Epithelial cell of proximal tubule (primary cell): ENCODE results near the gene FXYD6. TPM values are rescaled to one million over a fixed set of nuclear protein-coding genes. Genes with fewer than 3 reads are reported as not detected.

ENCODE experiments used
- DNase-seq: peaks from one replicate; pipeline ENCODE4 v3.0.0-alpha.2; 2011; ENCODE audit warnings: low read depth
- H3K4me3 ChIP-seq: 2 replicates; pipeline ENCODE4 v1.5.1; 2011; ENCODE audit warnings: low read depth, mild to moderate bottlenecking, low read length
- CTCF ChIP-seq: conservative IDR thresholded peaks from 2 replicates; pipeline ENCODE4 v1.5.1; 2012; ENCODE audit warnings: low read depth, mild to moderate bottlenecking, low read length
- total RNA-seq: library from RNA; depleted of rRNA; stranded (reverse); fragments of >200 nt; gene quantifications from 2 replicates; pipeline ENCODE4 v1.2.3, GENCODE V29; 2015

Gene FXYD6
- total RNA-seq, 1 donor from 2014 or later = 71.2 TPM

GRCh38 chr11:117849781-117850414 lies 26.6 kb downstream of the FXYD6 start:
- no peak overlapping the region for H3K4me3 ChIP-seq
- no peak for TF ChIP-seq CTCF
- DNase-seq = no peak

GRCh38 chr11:117843666-117844484 lies 32.6 kb downstream of the FXYD6 start:
- TF ChIP-seq CTCF = peak; percentile 97
- no peak overlapping the region for H3K4me3 ChIP-seq
- no peak for DNase-seq

DNA sequence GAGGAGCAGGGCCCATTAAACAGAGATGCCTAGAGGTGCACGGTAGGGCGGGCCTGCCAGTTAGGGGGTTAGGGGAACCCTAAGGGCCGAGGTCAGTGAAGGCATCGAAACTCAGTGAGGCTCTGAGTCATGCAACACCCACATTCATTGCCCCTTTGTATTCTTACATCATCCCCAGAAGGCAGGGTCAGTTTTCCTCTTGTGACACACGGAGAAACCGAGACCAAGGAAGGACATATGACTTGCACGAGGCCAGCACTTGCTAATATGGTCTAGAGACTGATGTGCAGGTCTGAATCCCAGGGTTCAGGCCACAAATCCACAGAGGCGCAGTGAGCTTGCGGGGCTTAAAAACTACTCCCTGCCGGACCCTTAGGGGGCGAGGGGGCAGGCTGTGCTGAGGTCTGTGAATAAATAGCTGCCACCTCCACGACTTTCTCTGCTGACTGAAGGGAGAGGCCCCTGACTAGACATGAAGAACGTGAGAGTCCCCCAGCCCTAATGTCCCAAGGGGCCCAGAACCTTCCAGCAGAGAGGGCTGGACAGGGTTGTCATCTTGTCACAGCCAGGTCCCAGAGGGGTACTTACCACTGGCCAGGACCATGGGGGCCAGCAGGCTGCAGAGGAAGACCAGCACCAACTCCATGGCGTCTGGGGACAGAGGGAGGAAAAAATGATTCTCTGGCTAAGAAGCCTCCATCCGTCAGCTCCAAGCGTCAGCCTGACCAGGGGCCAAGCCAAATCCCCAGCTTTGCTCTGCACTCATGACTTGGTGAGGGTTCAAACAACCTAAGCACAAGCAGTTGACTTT lies 34.1 kb downstream of the FXYD6 start:
- no peak overlapping the region for H3K4me3 ChIP-seq
- DNase-seq = no peak
- no peak for TF ChIP-seq CTCF

DNA sequence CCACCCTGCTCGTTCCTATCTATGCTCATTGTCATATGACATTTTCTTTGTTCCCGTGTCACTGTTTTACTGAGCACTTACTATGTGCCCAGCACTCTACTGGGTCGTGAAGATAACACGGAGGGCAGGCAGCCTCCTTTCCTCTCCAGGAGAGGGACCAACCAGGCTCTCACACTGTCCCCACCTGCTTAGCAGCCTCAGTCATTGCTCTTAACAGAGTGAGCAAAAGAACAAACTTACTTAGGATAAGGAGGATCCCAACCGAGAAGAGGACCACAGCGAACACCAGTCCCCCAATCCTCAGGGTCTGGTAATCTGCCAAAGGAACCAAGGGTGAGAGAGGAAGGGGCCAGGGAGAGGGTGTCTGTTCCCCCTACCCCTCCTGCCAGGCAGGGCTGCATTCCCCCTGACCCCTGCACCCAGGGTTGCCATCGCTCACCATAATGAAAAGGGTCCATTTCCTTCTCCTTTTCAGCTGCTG lies 34.9 kb downstream of the FXYD6 start:
- no peak for DNase-seq
- no peak for TF ChIP-seq CTCF
- no peak overlapping the region for H3K4me3 ChIP-seq

- no peak for DNase-seq
- H3K4me3 ChIP-seq = no peak overlapping the region
- no peak for TF ChIP-seq CTCF
These were observed 35.4 kb downstream of the FXYD6 start for GRCh38 chr11:117840881-117841550.
